Measurements from ENCODE around the gene TDP1. TPM values are rescaled to one million over a fixed set of nuclear protein-coding genes. Genes with fewer than 3 reads are reported as not detected.

Gene TDP1
- total RNA-seq, 1 experiment from 2014 or later = 23.9 TPM

DNA sequence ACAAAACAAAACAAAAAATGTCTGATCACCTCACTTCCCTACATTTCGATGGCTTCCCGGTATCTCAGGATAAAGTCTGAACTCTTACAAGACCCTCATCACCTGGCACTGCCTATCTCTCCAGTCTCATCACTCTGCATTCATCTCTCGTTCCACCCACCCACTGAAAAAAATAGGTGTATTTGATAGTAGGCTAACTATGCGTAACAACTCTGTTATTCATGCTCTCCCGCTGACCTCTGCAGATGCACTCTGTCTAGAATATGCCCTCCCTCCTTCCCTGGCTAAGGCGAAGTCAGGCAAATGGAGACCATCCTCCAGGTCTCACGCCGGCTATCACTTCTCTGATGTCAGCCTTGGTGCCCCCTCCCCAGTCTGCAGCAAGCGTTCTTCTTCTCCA, 46.1 kb upstream of the TDP1 start:
- DNase-seq (ENCODE audit: low read depth, low spot score) (no peak), ATAC-seq (no peak)
- TF ChIP-seq POLR2AphosphoS5 (IDR thresholded peaks at IDR 0.05; ENCODE audit: low read depth, low read length) (no peak), SIN3A (IDR thresholded peaks at IDR 0.05; ENCODE audit: borderline replicate concordance, insufficient read depth, low read depth, low read length) (no peak)
- TF ChIP-seq, protein P1, sequence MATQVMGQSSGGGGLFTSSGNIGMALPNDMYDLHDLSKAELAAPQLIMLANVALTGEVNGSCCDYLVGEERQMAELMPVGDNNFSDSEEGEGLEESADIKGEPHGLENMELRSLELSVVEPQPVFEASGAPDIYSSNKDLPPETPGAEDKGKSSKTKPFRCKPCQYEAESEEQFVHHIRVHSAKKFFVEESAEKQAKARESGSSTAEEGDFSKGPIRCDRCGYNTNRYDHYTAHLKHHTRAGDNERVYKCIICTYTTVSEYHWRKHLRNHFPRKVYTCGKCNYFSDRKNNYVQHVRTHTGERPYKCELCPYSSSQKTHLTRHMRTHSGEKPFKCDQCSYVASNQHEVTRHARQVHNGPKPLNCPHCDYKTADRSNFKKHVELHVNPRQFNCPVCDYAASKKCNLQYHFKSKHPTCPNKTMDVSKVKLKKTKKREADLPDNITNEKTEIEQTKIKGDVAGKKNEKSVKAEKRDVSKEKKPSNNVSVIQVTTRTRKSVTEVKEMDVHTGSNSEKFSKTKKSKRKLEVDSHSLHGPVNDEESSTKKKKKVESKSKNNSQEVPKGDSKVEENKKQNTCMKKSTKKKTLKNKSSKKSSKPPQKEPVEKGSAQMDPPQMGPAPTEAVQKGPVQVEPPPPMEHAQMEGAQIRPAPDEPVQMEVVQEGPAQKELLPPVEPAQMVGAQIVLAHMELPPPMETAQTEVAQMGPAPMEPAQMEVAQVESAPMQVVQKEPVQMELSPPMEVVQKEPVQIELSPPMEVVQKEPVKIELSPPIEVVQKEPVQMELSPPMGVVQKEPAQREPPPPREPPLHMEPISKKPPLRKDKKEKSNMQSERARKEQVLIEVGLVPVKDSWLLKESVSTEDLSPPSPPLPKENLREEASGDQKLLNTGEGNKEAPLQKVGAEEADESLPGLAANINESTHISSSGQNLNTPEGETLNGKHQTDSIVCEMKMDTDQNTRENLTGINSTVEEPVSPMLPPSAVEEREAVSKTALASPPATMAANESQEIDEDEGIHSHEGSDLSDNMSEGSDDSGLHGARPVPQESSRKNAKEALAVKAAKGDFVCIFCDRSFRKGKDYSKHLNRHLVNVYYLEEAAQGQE (IDR thresholded peaks at IDR 0.05; ENCODE audit: insufficient read depth in 1 of 2, low read depth in 2 of 2, low read length in 1 of 2) = no peak
- in situ Hi-C loops (cut with HindIII; ENCODE audit: low pct_unique_long_range_greater_than_20kb, low sequenced_read_pairs) = no loop called here
- Histone ChIP-seq H3K9me3 (ENCODE audit: control insufficient read depth, insufficient read depth, low read depth, low read length) (no peaks in the 10 kb centered on the region), H3K27me3 (ENCODE audit: control insufficient read depth, insufficient read depth, low read length) (no peaks in the 10 kb centered on the region), H3K4me3 (ENCODE audit: low read depth in 2 of 2, low read length in 2 of 2) (no peak overlapping the region), H3K4me1 (ENCODE audit: control insufficient read depth, insufficient read depth, low read length) (no peaks in the 10 kb centered on the region), H3K36me3 (ENCODE audit: control insufficient read depth, insufficient read depth, low read length) (no peaks in the 10 kb centered on the region), H3K27ac (ENCODE audit: low read length) (no peak overlapping the region)
- intact Hi-C loops (cut with micrococcal nuclease; ENCODE audit: unreplicated experiment) = loop anchor here (10.0 kb wide), 1 partner anchor 865 kb away; no protein-coding TSS in a partner anchor
- BruUV-seq (replicated peaks) = no TSS peak
- POLR2A ChIA-PET = no interaction called here
- CTCF ChIA-PET = no interaction called here

DNA sequence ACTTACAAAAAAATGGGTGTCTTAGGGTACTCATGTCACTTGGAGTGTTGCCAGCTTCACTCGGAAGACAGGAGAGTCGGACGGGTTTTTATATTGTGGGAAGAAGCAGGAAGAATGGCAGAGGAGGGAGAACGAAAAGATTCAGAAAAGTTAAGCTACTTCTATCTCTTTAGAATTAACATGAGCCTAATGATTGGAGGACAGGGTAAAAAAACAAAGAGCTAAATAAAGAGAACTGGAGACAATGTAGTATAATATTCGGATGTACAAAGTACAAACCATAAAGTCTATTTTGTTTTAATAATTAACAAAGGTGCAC, 45.1 kb upstream of the TDP1 start:
- no peak for TF ChIP-seq POLR2AphosphoS5 (IDR thresholded peaks at IDR 0.05; ENCODE audit: low read depth, low read length)
- no peak for TF ChIP-seq TCF7L2 (IDR thresholded peaks at IDR 0.05; ENCODE audit: low read depth, low read length)
- TF ChIP-seq, protein P1 (IDR thresholded peaks at IDR 0.05; ENCODE audit: insufficient read depth in 1 of 2, low read depth in 2 of 2, low read length in 1 of 2) = no peak
- TF ChIP-seq, protein P2, sequence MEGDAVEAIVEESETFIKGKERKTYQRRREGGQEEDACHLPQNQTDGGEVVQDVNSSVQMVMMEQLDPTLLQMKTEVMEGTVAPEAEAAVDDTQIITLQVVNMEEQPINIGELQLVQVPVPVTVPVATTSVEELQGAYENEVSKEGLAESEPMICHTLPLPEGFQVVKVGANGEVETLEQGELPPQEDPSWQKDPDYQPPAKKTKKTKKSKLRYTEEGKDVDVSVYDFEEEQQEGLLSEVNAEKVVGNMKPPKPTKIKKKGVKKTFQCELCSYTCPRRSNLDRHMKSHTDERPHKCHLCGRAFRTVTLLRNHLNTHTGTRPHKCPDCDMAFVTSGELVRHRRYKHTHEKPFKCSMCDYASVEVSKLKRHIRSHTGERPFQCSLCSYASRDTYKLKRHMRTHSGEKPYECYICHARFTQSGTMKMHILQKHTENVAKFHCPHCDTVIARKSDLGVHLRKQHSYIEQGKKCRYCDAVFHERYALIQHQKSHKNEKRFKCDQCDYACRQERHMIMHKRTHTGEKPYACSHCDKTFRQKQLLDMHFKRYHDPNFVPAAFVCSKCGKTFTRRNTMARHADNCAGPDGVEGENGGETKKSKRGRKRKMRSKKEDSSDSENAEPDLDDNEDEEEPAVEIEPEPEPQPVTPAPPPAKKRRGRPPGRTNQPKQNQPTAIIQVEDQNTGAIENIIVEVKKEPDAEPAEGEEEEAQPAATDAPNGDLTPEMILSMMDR (IDR thresholded peaks at IDR 0.05) = no peak
- TF ChIP-seq SIN3A (IDR thresholded peaks at IDR 0.05; ENCODE audit: borderline replicate concordance, insufficient read depth, low read depth, low read length) = no peak
- no peaks in the 10 kb centered on the region for H3K27me3 ChIP-seq (ENCODE audit: control insufficient read depth, insufficient read depth, low read length)
- ChIA-PET CTCF (interaction anchor here (0.6 kb wide), 1 partner anchor 158 kb away, joined by 3 read pairs; no protein-coding TSS in a partner anchor), POLR2A (no interaction called here)
- ATAC-seq (no peak), DNase-seq (ENCODE audit: low read depth, low spot score) (no peak)
- BruUV-seq (replicated peaks) = no TSS peak
- in situ Hi-C loops (cut with HindIII; ENCODE audit: low pct_unique_long_range_greater_than_20kb, low sequenced_read_pairs) = no loop called here
- H3K4me1 ChIP-seq (ENCODE audit: control insufficient read depth, insufficient read depth, low read length) = no peaks in the 10 kb centered on the region
- no peaks in the 10 kb centered on the region for H3K36me3 ChIP-seq (ENCODE audit: control insufficient read depth, insufficient read depth, low read length)
- H3K9me3 ChIP-seq (ENCODE audit: control insufficient read depth, insufficient read depth, low read depth, low read length) = no peaks in the 10 kb centered on the region
- intact Hi-C loops (cut with micrococcal nuclease; ENCODE audit: unreplicated experiment) = no loop called here
- H3K27ac ChIP-seq (ENCODE audit: low read length) = no peak overlapping the region
- H3K4me3 ChIP-seq (ENCODE audit: low read depth in 2 of 2, low read length in 2 of 2) = no peak overlapping the region
